ENCODE measurements around the gene EVI5L.

EVI5L gene

GRCh38 chr19:7860714-7861618 is 30.9 kb downstream of the EVI5L start:
- no peak for ATAC-seq

GRCh38 chr19:7861619-7862412 is 31.8 kb downstream of the EVI5L start:
- ATAC-seq, result peak; percentile 27
- TF ChIP-seq ZFP30 (CRISPR knock-in tag; IDR thresholded peaks at IDR 0.05), result no peak

More at GRCh38 chr19:7860714-7861618, 30.9 kb downstream of the EVI5L start:
- TF ChIP-seq SNAI2 (CRISPR knock-in tag; IDR thresholded peaks at IDR 0.05) (no peak), ZFP3 (CRISPR knock-in tag; IDR thresholded peaks at IDR 0.05) (no peak), ZC3H10 (CRISPR knock-in tag; IDR thresholded peaks at IDR 0.05) (no peak), CSRNP3 (CRISPR knock-in tag; IDR thresholded peaks at IDR 0.05) (no peak), CSDC2 (CRISPR knock-in tag; IDR thresholded peaks at IDR 0.05) (no peak), ARNTL (CRISPR knock-in tag; IDR thresholded peaks at IDR 0.05; ENCODE audit: borderline replicate concordance, low read depth) (no peak), TCF4 (CRISPR knock-in tag; IDR thresholded peaks at IDR 0.05; ENCODE audit: borderline replicate concordance) (no peak), RARB (CRISPR knock-in tag; IDR thresholded peaks at IDR 0.05) (no peak)
- TF ChIP-seq, protein P1, sequence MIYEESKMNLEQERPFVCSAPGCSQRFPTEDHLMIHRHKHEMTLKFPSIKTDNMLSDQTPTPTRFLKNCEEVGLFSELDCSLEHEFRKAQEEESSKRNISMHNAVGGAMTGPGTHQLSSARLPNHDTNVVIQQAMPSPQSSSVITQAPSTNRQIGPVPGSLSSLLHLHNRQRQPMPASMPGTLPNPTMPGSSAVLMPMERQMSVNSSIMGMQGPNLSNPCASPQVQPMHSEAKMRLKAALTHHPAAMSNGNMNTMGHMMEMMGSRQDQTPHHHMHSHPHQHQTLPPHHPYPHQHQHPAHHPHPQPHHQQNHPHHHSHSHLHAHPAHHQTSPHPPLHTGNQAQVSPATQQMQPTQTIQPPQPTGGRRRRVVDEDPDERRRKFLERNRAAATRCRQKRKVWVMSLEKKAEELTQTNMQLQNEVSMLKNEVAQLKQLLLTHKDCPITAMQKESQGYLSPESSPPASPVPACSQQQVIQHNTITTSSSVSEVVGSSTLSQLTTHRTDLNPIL (CRISPR knock-in tag; IDR thresholded peaks at IDR 0.05; ENCODE audit: low read depth), result no peak
- TF ChIP-seq, protein P2, sequence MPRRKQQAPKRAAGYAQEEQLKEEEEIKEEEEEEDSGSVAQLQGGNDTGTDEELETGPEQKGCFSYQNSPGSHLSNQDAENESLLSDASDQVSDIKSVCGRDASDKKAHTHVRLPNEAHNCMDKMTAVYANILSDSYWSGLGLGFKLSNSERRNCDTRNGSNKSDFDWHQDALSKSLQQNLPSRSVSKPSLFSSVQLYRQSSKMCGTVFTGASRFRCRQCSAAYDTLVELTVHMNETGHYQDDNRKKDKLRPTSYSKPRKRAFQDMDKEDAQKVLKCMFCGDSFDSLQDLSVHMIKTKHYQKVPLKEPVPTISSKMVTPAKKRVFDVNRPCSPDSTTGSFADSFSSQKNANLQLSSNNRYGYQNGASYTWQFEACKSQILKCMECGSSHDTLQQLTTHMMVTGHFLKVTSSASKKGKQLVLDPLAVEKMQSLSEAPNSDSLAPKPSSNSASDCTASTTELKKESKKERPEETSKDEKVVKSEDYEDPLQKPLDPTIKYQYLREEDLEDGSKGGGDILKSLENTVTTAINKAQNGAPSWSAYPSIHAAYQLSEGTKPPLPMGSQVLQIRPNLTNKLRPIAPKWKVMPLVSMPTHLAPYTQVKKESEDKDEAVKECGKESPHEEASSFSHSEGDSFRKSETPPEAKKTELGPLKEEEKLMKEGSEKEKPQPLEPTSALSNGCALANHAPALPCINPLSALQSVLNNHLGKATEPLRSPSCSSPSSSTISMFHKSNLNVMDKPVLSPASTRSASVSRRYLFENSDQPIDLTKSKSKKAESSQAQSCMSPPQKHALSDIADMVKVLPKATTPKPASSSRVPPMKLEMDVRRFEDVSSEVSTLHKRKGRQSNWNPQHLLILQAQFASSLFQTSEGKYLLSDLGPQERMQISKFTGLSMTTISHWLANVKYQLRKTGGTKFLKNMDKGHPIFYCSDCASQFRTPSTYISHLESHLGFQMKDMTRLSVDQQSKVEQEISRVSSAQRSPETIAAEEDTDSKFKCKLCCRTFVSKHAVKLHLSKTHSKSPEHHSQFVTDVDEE (CRISPR knock-in tag; IDR thresholded peaks at IDR 0.05), result no peak

DNA sequence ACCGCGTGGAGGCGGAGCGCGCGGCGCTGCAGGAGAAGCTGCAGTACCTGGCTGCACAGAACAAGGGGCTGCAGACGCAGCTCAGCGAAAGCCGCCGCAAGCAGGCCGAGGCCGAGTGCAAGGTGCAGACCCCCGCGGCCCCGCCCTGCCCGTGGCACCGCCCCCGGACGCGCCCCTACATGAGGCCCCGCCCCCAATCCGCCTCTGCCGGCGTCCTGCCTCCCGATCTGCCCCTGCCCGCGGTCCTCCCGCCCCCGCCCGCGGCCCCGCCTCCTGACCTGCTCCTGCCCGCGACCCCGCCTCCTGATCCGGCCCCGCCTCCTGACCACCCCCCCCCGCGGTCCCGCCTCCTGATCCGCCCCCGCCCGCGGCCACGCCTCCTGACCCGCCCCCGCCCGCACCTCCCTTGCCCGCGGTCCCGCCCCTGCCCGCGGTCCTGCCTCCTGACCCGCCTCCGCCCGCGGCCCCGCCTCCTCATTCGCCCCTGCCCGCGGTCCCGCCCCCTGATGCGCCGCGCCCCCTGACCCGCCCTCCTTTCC is 32.5 kb downstream of the EVI5L start:
- peak; percentile 60 for ATAC-seq
- TF ChIP-seq, protein P3, sequence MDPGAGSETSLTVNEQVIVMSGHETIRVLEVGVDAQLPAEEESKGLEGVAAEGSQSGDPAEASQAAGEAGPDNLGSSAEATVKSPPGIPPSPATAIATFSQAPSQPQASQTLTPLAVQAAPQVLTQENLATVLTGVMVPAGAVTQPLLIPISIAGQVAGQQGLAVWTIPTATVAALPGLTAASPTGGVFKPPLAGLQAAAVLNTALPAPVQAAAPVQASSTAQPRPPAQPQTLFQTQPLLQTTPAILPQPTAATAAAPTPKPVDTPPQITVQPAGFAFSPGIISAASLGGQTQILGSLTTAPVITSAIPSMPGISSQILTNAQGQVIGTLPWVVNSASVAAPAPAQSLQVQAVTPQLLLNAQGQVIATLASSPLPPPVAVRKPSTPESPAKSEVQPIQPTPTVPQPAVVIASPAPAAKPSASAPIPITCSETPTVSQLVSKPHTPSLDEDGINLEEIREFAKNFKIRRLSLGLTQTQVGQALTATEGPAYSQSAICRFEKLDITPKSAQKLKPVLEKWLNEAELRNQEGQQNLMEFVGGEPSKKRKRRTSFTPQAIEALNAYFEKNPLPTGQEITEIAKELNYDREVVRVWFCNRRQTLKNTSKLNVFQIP (CRISPR knock-in tag; IDR thresholded peaks at IDR 0.05; ENCODE audit: borderline replicate concordance, low read depth), result no peak
- TF ChIP-seq, protein P2 (CRISPR knock-in tag; IDR thresholded peaks at IDR 0.05), result no peak
- TF ChIP-seq RARB (CRISPR knock-in tag; IDR thresholded peaks at IDR 0.05) (no peak), GLIS3 (CRISPR knock-in tag; IDR thresholded peaks at IDR 0.05) (no peak), BACH2 (CRISPR knock-in tag; IDR thresholded peaks at IDR 0.05; ENCODE audit: borderline replicate concordance) (no peak), ZFP30 (CRISPR knock-in tag; IDR thresholded peaks at IDR 0.05) (no peak), TCF4 (CRISPR knock-in tag; IDR thresholded peaks at IDR 0.05; ENCODE audit: borderline replicate concordance) (no peak), ZNF70 (CRISPR knock-in tag; IDR thresholded peaks at IDR 0.05) (no peak), PPARA (CRISPR knock-in tag; IDR thresholded peaks at IDR 0.05; ENCODE audit: borderline replicate concordance) (no peak), ZFP3 (CRISPR knock-in tag; IDR thresholded peaks at IDR 0.05) (no peak), ZC3H10 (CRISPR knock-in tag; IDR thresholded peaks at IDR 0.05) (no peak)
